GM18502 (cell line): ENCODE data around the gene TRIO.

Experiments
- ATAC-seq: cut with Tn5 transposase; IDR thresholded peaks from one replicate; pipeline ENCODE4 v1.9.1; 2021; ENCODE audit warnings: mild to moderate bottlenecking; ENCODE audit not compliant: unreplicated experiment, poor library complexity

TRIO gene

GRCh38 chr5:14145435-14146334 is 2.5 kb downstream of the TRIO start:
- ATAC-seq, result no peak

GRCh38 chr5:14146725-14147124 is 3.6 kb downstream of the TRIO start:
- ATAC-seq, result no peak

- no peak for ATAC-seq
Measured at GRCh38 chr5:14147210-14147609, 4.1 kb downstream of the TRIO start.

GRCh38 chr5:14148483-14148882 is 5.3 kb downstream of the TRIO start:
- no peak for ATAC-seq

GRCh38 chr5:14148890-14149671 is 5.9 kb downstream of the TRIO start:
- ATAC-seq, result no peak

- no peak for ATAC-seq
Measured at GRCh38 chr5:14149672-14150274, 6.6 kb downstream of the TRIO start.

- no peak for ATAC-seq
Measured at GRCh38 chr5:14151416-14151815, 8.3 kb downstream of the TRIO start.

GRCh38 chr5:14153071-14153864 is 10.1 kb downstream of the TRIO start:
- ATAC-seq, result no peak

GRCh38 chr5:14153932-14154731 is 11.0 kb downstream of the TRIO start:
- peak; percentile 35 for ATAC-seq

- peak; percentile 70 for ATAC-seq
Measured at GRCh38 chr5:14155075-14155474, 11.9 kb downstream of the TRIO start.

GRCh38 chr5:14155739-14156138 is 12.6 kb downstream of the TRIO start:
- no peak for ATAC-seq

GRCh38 chr5:14156290-14156649 is 13.1 kb downstream of the TRIO start:
- no peak for ATAC-seq

- ATAC-seq, result peak; percentile 64
Measured at GRCh38 chr5:14156650-14157492, 13.7 kb downstream of the TRIO start.

GRCh38 chr5:14157493-14157782 is 14.3 kb downstream of the TRIO start:
- no peak for ATAC-seq

GRCh38 chr5:14158890-14159666 is 15.9 kb downstream of the TRIO start:
- no peak for ATAC-seq

- no peak for ATAC-seq
Measured at GRCh38 chr5:14161825-14162556, 18.8 kb downstream of the TRIO start.
